Measurements from ENCODE around the gene HERC4.
A peak's percentile ranks its signal among the peaks of the same experiment; 100 is the strongest.
"Not testable (repeated sequence)": the region's sequence is repeated elsewhere in the genome, so short reads cannot be mapped to it uniquely, and the experiment has no call there.

Gene HERC4

GRCh38 chr10:67884313-67884841 lies 190.7 kb downstream of the HERC4 start, which contains the start of gene SIRT1:
Gene SIRT1, plus strand, starts transcription at chr10:67884656. Its CDS starts 66 bp downstream, at chr10:67884722.
- peak; percentile 85 for DNase-seq (ENCODE audit: low read depth, low spot score)

- no peak for DNase-seq (ENCODE audit: low read depth, low spot score)
Measured at GRCh38 chr10:67883710-67884312, 191.3 kb downstream of the HERC4 start.

GRCh38 chr10:67878133-67878532 lies 196.9 kb downstream of the HERC4 start:
- DNase-seq (ENCODE audit: low read depth, low spot score) = no peak

GRCh38 chr10:67877421-67877820 lies 197.7 kb downstream of the HERC4 start:
- not testable (repeated sequence) for DNase-seq (ENCODE audit: low read depth, low spot score)

- no peak for DNase-seq (ENCODE audit: low read depth, low spot score)
Measured at GRCh38 chr10:67875340-67876238, 199.5 kb downstream of the HERC4 start.
